Vagina (tissue), 2 donors: ENCODE measurements around the gene SYMPK. TPM values are rescaled to one million over a fixed set of nuclear protein-coding genes. Genes with fewer than 3 reads are reported as not detected.

Source experiments
- DNase-seq, 2 donors: peaks; one replicate each; pipeline ENCODE4 v3.0.0-alpha.2; 2017; ENCODE audit errors: extremely low spot score in 2 of 2
- H3K27ac ChIP-seq: fragments of 200-600 bp; sonication (generic); one replicate; pipeline ENCODE4 v1.5.1; 2019
- H3K27me3 ChIP-seq: fragments of 200-600 bp; sonication (generic); one replicate; pipeline ENCODE4 v1.5.1; 2019
- H3K36me3 ChIP-seq, 2 donors: fragments of 200-600 bp; sonication (generic); one replicate each; pipeline ENCODE4 v1.5.1; 2017 to 2019
- H3K4me1 ChIP-seq: fragments of 200-600 bp; sonication (generic); one replicate; pipeline ENCODE4 v1.5.1; 2019
- H3K4me3 ChIP-seq, 2 donors: fragments of 200-600 bp; sonication (generic); 1 replicate in 1 of 2; 2 replicates in 1 of 2; pipeline ENCODE4 v1.5.1; 2016 to 2019
- H3K9me3 ChIP-seq: fragments of 200-600 bp; sonication (generic); one replicate; pipeline ENCODE4 v1.5.1; 2019
- CTCF ChIP-seq, 3 experiments: fragments of 450-650 bp in 2 of 3; fragments of 200-600 bp in 1 of 3; sonication (generic) in 1 of 3; IDR thresholded peaks; one replicate each; pipeline ENCODE4 v1.5.1; 2017 to 2019; ENCODE audit warnings: antibody characterized with exemption in 3 of 3, mild to moderate bottlenecking in 2 of 3, moderate library complexity in 2 of 3
- POLR2A ChIP-seq, 2 donors: fragments of 450-650 bp; IDR thresholded peaks; one replicate each; pipeline ENCODE4 v1.6.1; 2017; ENCODE audit warnings: antibody characterized with exemption in 2 of 2, mild to moderate bottlenecking in 2 of 2, moderate library complexity in 2 of 2
- POLR2AphosphoS5 ChIP-seq, 2 donors: sonication (generic); formaldehyde crosslinking; IDR thresholded peaks; one replicate each; pipeline ENCODE4 v1.9.0; 2017; ENCODE audit warnings: antibody characterized with exemption in 2 of 2, mild to moderate bottlenecking in 2 of 2, low read depth in 1 of 2; ENCODE audit not compliant: insufficient read depth in 1 of 2
- intact Hi-C: fragments of 100-400 bp; cut with DNase I; formaldehyde crosslinking; loops from one replicate; pipeline ENCODE4 v1.15.1; 2023
- total RNA-seq: library from RNA; depleted of rRNA; stranded (reverse); fragments of >200 nt; gene quantifications from one replicate; pipeline ENCODE4 v1.2.3, GENCODE V29; 2016

The SYMPK gene
- 43.2 TPM for total RNA-seq

GRCh38 chr19:45862564-45863334 lies at the start of gene SYMPK:
SYMPK (minus strand) TSS chr19:45863147; CDS start chr19:45854495, 8,652 bp downstream.
- H3K27ac ChIP-seq: peak within 1 kb of the TSS; percentile 85
- peaks cover 33% of the 10 kb centered on the region for H3K4me1 ChIP-seq
- TF ChIP-seq CTCF (IDR thresholded peaks at IDR 0.05) (peak in 1 of 3 experiments; percentile 4), POLR2A (IDR thresholded peaks at IDR 0.05) (peak in 1 of 2 donors; percentile 63), POLR2AphosphoS5 (IDR thresholded peaks at IDR 0.05; ENCODE audit: insufficient read depth in 1 of 2, low read depth in 1 of 2) (peak; percentile 91 to 99)
- H3K9me3 ChIP-seq: no peaks in the 10 kb centered on the region
- H3K36me3 ChIP-seq: peaks cover 0 to 6% of the 10 kb centered on the region in 2 donors
- DNase-seq: peak in 1 of 2 donors; percentile 98
- H3K27me3 ChIP-seq: peaks cover 10% of the 10 kb centered on the region
- H3K4me3 ChIP-seq: peak within 1 kb of the TSS; percentile 96 to 98
- intact Hi-C loops: no loop called here

GRCh38 chr19:45911291-45911690 lies 48.3 kb upstream of the SYMPK start:
- H3K36me3 ChIP-seq: no peaks in the 10 kb centered on the region
- no peak overlapping the region for H3K4me3 ChIP-seq
- intact Hi-C loops: loop anchor here (10.0 kb wide), 1 partner anchor 94 kb away; no protein-coding TSS in a partner anchor
- no peak for DNase-seq
- H3K27me3 ChIP-seq: no peaks in the 10 kb centered on the region
- TF ChIP-seq POLR2A (IDR thresholded peaks at IDR 0.05) (no peak), POLR2AphosphoS5 (IDR thresholded peaks at IDR 0.05; ENCODE audit: insufficient read depth in 1 of 2, low read depth in 1 of 2) (no peak), CTCF (IDR thresholded peaks at IDR 0.05) (no peak)
- no peaks in the 10 kb centered on the region for H3K9me3 ChIP-seq
- no peak overlapping the region for H3K27ac ChIP-seq
- H3K4me1 ChIP-seq: no peaks in the 10 kb centered on the region

- H3K4me3 ChIP-seq: no peak overlapping the region
- no peaks in the 10 kb centered on the region for H3K36me3 ChIP-seq
- no peak overlapping the region for H3K27ac ChIP-seq
- intact Hi-C loops: no loop called here
- TF ChIP-seq POLR2AphosphoS5 (IDR thresholded peaks at IDR 0.05; ENCODE audit: insufficient read depth in 1 of 2, low read depth in 1 of 2) (no peak), CTCF (IDR thresholded peaks at IDR 0.05) (no peak), POLR2A (IDR thresholded peaks at IDR 0.05) (no peak)
- H3K4me1 ChIP-seq: no peaks in the 10 kb centered on the region
- no peaks in the 10 kb centered on the region for H3K27me3 ChIP-seq
- H3K9me3 ChIP-seq: no peaks in the 10 kb centered on the region
- no peak for DNase-seq
Observed at GRCh38 chr19:45908956-45909355, 46.0 kb upstream of the SYMPK start.

GRCh38 chr19:45906221-45906620 lies 43.3 kb upstream of the SYMPK start:
- intact Hi-C loops: no loop called here
- H3K27ac ChIP-seq: no peak overlapping the region
- DNase-seq: no peak
- H3K27me3 ChIP-seq: no peaks in the 10 kb centered on the region
- no peaks in the 10 kb centered on the region for H3K36me3 ChIP-seq
- no peaks in the 10 kb centered on the region for H3K9me3 ChIP-seq
- TF ChIP-seq CTCF (IDR thresholded peaks at IDR 0.05) (no peak), POLR2A (IDR thresholded peaks at IDR 0.05) (no peak), POLR2AphosphoS5 (IDR thresholded peaks at IDR 0.05; ENCODE audit: insufficient read depth in 1 of 2, low read depth in 1 of 2) (no peak)
- H3K4me3 ChIP-seq: no peak overlapping the region
- H3K4me1 ChIP-seq: peaks cover 10% of the 10 kb centered on the region

- no peaks in the 10 kb centered on the region for H3K27me3 ChIP-seq
- intact Hi-C loops: no loop called here
- H3K4me1 ChIP-seq: peaks cover 22% of the 10 kb centered on the region
- TF ChIP-seq POLR2A (IDR thresholded peaks at IDR 0.05) (no peak), CTCF (IDR thresholded peaks at IDR 0.05) (no peak), POLR2AphosphoS5 (IDR thresholded peaks at IDR 0.05; ENCODE audit: insufficient read depth in 1 of 2, low read depth in 1 of 2) (no peak)
- H3K9me3 ChIP-seq: no peaks in the 10 kb centered on the region
- H3K4me3 ChIP-seq: no peak overlapping the region
- peaks cover 0 to 3% of the 10 kb centered on the region in 2 donors for H3K36me3 ChIP-seq
- H3K27ac ChIP-seq: no peak overlapping the region
- no peak for DNase-seq
Observed at GRCh38 chr19:45905011-45905410, 42.1 kb upstream of the SYMPK start.
